ENCODE measurements around the gene UNC80. TPM values are rescaled to one million over a fixed set of nuclear protein-coding genes. Genes with fewer than 3 reads are reported as not detected.

Gene UNC80
- total and polyA plus RNA-seq, 2 donors (not counting 1 experiment from before 2014, with no cell fraction given), result under 0.01 TPM; not detected in 1

- Histone ChIP-seq H3K27ac (ENCODE audit: insufficient read depth, low read length) (no peak overlapping the region), H3K27me3 (ENCODE audit: control insufficient read depth, insufficient read depth, low read length) (no peaks in the 10 kb centered on the region), H4K20me1 (ENCODE audit: control insufficient read depth, extremely low read depth, insufficient read depth, low read length) (no peaks in the 10 kb centered on the region), H3K9me3 (ENCODE audit: control insufficient read depth, insufficient read depth, low read depth, low read length) (no peaks in the 10 kb centered on the region), H2AFZ (ENCODE audit: low read length) (no peak overlapping the region), H3K4me1 (ENCODE audit: control insufficient read depth, extremely low read depth, insufficient read depth, low read length) (no peaks in the 10 kb centered on the region), H3K9ac (ENCODE audit: insufficient read depth, low read length) (no peak overlapping the region), H3K36me3 (ENCODE audit: control insufficient read depth, insufficient read depth, low read length) (no peaks in the 10 kb centered on the region), H3K79me2 (ENCODE audit: control insufficient read depth, insufficient read depth, low read length) (no peaks in the 10 kb centered on the region), H3K4me3 (replicated peaks in 1 of 4; ENCODE audit: control extremely low read depth in 1 of 4, insufficient read depth in 1 of 4, low read depth in 3 of 4, low read length in 4 of 4) (no peak overlapping the region), H3K4me2 (ENCODE audit: extremely low read depth, insufficient read depth, low read length) (no peak overlapping the region)
- DNase-seq (ENCODE audit: low read depth in 2 of 2), result no peak
- TF ChIP-seq CTCF (conservative IDR thresholded peaks at IDR 0.05 in 1 of 2, IDR thresholded peaks at IDR 0.05 in 1 of 2; ENCODE audit: low read depth in 1 of 2, low read length in 2 of 2) (no peak), EZH2 (IDR thresholded peaks at IDR 0.05; ENCODE audit: low read length, missing control alignments) (no peak)
Observed at GRCh38 chr2:209727077-209727476, 44.6 kb upstream of the UNC80 start.

GRCh38 chr2:209734805-209735204 is 36.8 kb upstream of the UNC80 start:
- no peak overlapping the region for H3K4me2 ChIP-seq (ENCODE audit: extremely low read depth, insufficient read depth, low read length)

GRCh38 chr2:209741953-209742352 is 29.7 kb upstream of the UNC80 start:
- Histone ChIP-seq H3K36me3 (ENCODE audit: control insufficient read depth, insufficient read depth, low read length) (no peaks in the 10 kb centered on the region), H3K79me2 (ENCODE audit: control insufficient read depth, insufficient read depth, low read length) (no peaks in the 10 kb centered on the region), H3K27me3 (ENCODE audit: control insufficient read depth, insufficient read depth, low read length) (no peaks in the 10 kb centered on the region), H3K4me1 (ENCODE audit: control insufficient read depth, extremely low read depth, insufficient read depth, low read length) (no peaks in the 10 kb centered on the region), H3K4me2 (ENCODE audit: extremely low read depth, insufficient read depth, low read length) (no peak overlapping the region), H3K4me3 (replicated peaks in 1 of 4; ENCODE audit: control extremely low read depth in 1 of 4, insufficient read depth in 1 of 4, low read depth in 3 of 4, low read length in 4 of 4) (no peak overlapping the region), H2AFZ (ENCODE audit: low read length) (no peak overlapping the region), H3K9me3 (ENCODE audit: control insufficient read depth, insufficient read depth, low read depth, low read length) (no peaks in the 10 kb centered on the region), H3K27ac (ENCODE audit: insufficient read depth, low read length) (no peak overlapping the region), H3K9ac (ENCODE audit: insufficient read depth, low read length) (no peak overlapping the region), H4K20me1 (ENCODE audit: control insufficient read depth, extremely low read depth, insufficient read depth, low read length) (no peaks in the 10 kb centered on the region)
- no peak for DNase-seq (ENCODE audit: low read depth in 2 of 2)
- TF ChIP-seq CTCF (conservative IDR thresholded peaks at IDR 0.05 in 1 of 2, IDR thresholded peaks at IDR 0.05 in 1 of 2; ENCODE audit: low read depth in 1 of 2, low read length in 2 of 2) (no peak), EZH2 (IDR thresholded peaks at IDR 0.05; ENCODE audit: low read length, missing control alignments) (no peak)

More at GRCh38 chr2:209734805-209735204, 36.8 kb upstream of the UNC80 start:
- Histone ChIP-seq H3K4me1 (ENCODE audit: control insufficient read depth, extremely low read depth, insufficient read depth, low read length) (no peaks in the 10 kb centered on the region), H2AFZ (ENCODE audit: low read length) (no peak overlapping the region), H3K4me3 (replicated peaks in 1 of 4; ENCODE audit: control extremely low read depth in 1 of 4, insufficient read depth in 1 of 4, low read depth in 3 of 4, low read length in 4 of 4) (no peak overlapping the region), H4K20me1 (ENCODE audit: control insufficient read depth, extremely low read depth, insufficient read depth, low read length) (no peaks in the 10 kb centered on the region), H3K27ac (ENCODE audit: insufficient read depth, low read length) (no peak overlapping the region), H3K79me2 (ENCODE audit: control insufficient read depth, insufficient read depth, low read length) (no peaks in the 10 kb centered on the region), H3K36me3 (ENCODE audit: control insufficient read depth, insufficient read depth, low read length) (no peaks in the 10 kb centered on the region), H3K27me3 (ENCODE audit: control insufficient read depth, insufficient read depth, low read length) (no peaks in the 10 kb centered on the region), H3K9ac (ENCODE audit: insufficient read depth, low read length) (no peak overlapping the region), H3K9me3 (ENCODE audit: control insufficient read depth, insufficient read depth, low read depth, low read length) (no peaks in the 10 kb centered on the region)
- TF ChIP-seq EZH2 (IDR thresholded peaks at IDR 0.05; ENCODE audit: low read length, missing control alignments) (no peak), CTCF (conservative IDR thresholded peaks at IDR 0.05 in 1 of 2, IDR thresholded peaks at IDR 0.05 in 1 of 2; ENCODE audit: low read depth in 1 of 2, low read length in 2 of 2) (no peak)
- DNase-seq (ENCODE audit: low read depth in 2 of 2), result peak in 1 of 2 donors; percentile 18
